HFFc6 (cell line): ENCODE data around the gene DOP1B. TPM values are rescaled to one million over a fixed set of nuclear protein-coding genes. Genes with fewer than 3 reads are reported as not detected.

ENCODE experiments used
- DNase-seq: peaks from one replicate; pipeline ENCODE4 v3.0.0-alpha.2; 2018
- H3K27ac Mint-ChIP-seq: 2 replicates; pipeline ENCODE4 v1.8.0; 2020; ENCODE audit warnings: mild to moderate bottlenecking, mixed read lengths
- H3K27me3 Mint-ChIP-seq: 2 replicates; pipeline ENCODE4 v1.8.0; 2021; ENCODE audit warnings: mild to moderate bottlenecking, moderate library complexity, mixed read lengths; ENCODE audit not compliant: insufficient read depth
- H3K36me3 Mint-ChIP-seq: 2 replicates; pipeline ENCODE4 v1.8.0; 2021; ENCODE audit warnings: low read depth, mixed read lengths
- H3K4me1 Mint-ChIP-seq: 2 replicates; pipeline ENCODE4 v1.8.0; 2020; ENCODE audit warnings: low read depth, mixed read lengths
- H3K4me3 Mint-ChIP-seq: 2 replicates; pipeline ENCODE4 v1.8.0; 2020; ENCODE audit warnings: mild to moderate bottlenecking, moderate library complexity, mixed read lengths
- H3K9me3 Mint-ChIP-seq: 2 replicates; pipeline ENCODE4 v1.8.0; 2020; ENCODE audit warnings: mild to moderate bottlenecking, mixed read lengths
- total RNA-seq, 6 experiments: library from RNA; stranded (reverse); fragmentation: NEBNext Ultra II Directional; extraction: Animal tissue kit (Norgen Biotek cat#: 25700); gene quantifications; 2 replicates in 1 of 6; 3 replicates in 5 of 6; pipeline ENCODE4 v1.2.3, GENCODE V29; 2021
- TF ChIP-seq, protein P1 (sequence below): fragments of 200-600 bp; sonication (generic); IDR thresholded peaks from 2 replicates; pipeline ENCODE4 v1.5.0; 2021; ENCODE audit warnings: antibody characterized with exemption, mild to moderate bottlenecking

DOP1B gene
- total RNA-seq, 6 experiments from 2014 or later, result 13.2 to 19.4 (median 15.3) TPM

GRCh38 chr21:36117286-36117741 is 39.3 kb upstream of the DOP1B start:
- TF ChIP-seq, protein P1, sequence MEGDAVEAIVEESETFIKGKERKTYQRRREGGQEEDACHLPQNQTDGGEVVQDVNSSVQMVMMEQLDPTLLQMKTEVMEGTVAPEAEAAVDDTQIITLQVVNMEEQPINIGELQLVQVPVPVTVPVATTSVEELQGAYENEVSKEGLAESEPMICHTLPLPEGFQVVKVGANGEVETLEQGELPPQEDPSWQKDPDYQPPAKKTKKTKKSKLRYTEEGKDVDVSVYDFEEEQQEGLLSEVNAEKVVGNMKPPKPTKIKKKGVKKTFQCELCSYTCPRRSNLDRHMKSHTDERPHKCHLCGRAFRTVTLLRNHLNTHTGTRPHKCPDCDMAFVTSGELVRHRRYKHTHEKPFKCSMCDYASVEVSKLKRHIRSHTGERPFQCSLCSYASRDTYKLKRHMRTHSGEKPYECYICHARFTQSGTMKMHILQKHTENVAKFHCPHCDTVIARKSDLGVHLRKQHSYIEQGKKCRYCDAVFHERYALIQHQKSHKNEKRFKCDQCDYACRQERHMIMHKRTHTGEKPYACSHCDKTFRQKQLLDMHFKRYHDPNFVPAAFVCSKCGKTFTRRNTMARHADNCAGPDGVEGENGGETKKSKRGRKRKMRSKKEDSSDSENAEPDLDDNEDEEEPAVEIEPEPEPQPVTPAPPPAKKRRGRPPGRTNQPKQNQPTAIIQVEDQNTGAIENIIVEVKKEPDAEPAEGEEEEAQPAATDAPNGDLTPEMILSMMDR, result no peak
- DNase-seq, result no peak
- Mint-ChIP-seq H3K4me1 (peaks cover 23% of the 10 kb centered on the region), H3K36me3 (no peaks in the 10 kb centered on the region), H3K4me3 (no peak overlapping the region), H3K27me3 (no peaks in the 10 kb centered on the region), H3K9me3 (no peaks in the 10 kb centered on the region), H3K27ac (no peak overlapping the region)

GRCh38 chr21:36120304-36120888 is 36.2 kb upstream of the DOP1B start:
- TF ChIP-seq, protein P1, result no peak
- Mint-ChIP-seq H3K27ac (peak overlapping the region; percentile 10; the same call in 1 of the 2 replicates), H3K4me3 (no peak overlapping the region), H3K4me1 (peaks cover 6% of the 10 kb centered on the region; the same call in 1 of the 2 replicates), H3K36me3 (no peaks in the 10 kb centered on the region), H3K9me3 (no peaks in the 10 kb centered on the region), H3K27me3 (no peaks in the 10 kb centered on the region)
- no peak for DNase-seq

DNA sequence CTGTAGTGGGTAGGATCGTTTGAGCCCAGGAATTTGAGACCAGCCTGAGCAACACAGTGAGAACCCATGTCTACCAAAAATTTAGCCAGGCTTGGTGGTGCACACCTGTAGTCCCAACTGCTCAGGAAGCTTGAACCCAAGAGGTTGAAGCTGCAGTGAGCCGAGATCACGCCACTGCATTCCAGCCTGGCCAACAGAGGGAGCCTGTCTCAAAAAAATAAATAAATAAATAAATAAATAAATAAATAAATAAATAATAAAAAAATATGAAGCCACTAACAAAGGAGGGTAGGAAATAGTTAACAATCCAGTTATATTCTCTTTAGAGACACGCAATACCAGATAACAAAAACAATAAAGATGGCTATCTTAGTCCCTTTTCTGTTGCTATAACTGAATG is 33.6 kb upstream of the DOP1B start:
- H3K4me3 Mint-ChIP-seq, result no peak overlapping the region
- DNase-seq, result no peak
- TF ChIP-seq, protein P1, result peak; percentile 78
- no peaks in the 10 kb centered on the region for H3K36me3 Mint-ChIP-seq
- H3K27ac Mint-ChIP-seq, result no peak overlapping the region
- no peaks in the 10 kb centered on the region for H3K9me3 Mint-ChIP-seq
- H3K27me3 Mint-ChIP-seq, result peaks cover under 1% of the 10 kb centered on the region; the same call in 1 of the 2 replicates
- peaks cover 18% of the 10 kb centered on the region for H3K4me1 Mint-ChIP-seq

GRCh38 chr21:36124395-36124794 is 32.2 kb upstream of the DOP1B start:
- no peak overlapping the region for H3K27ac Mint-ChIP-seq
- H3K27me3 Mint-ChIP-seq, result peaks cover 5% of the 10 kb centered on the region; the same call in 1 of the 2 replicates
- no peaks in the 10 kb centered on the region for H3K9me3 Mint-ChIP-seq
- H3K4me1 Mint-ChIP-seq, result peaks cover 22% of the 10 kb centered on the region
- TF ChIP-seq, protein P1, result no peak
- no peak overlapping the region for H3K4me3 Mint-ChIP-seq
- no peaks in the 10 kb centered on the region for H3K36me3 Mint-ChIP-seq
- no peak for DNase-seq

GRCh38 chr21:36125512-36126207 is 31.0 kb upstream of the DOP1B start:
- no peak overlapping the region for H3K4me3 Mint-ChIP-seq
- no peaks in the 10 kb centered on the region for H3K9me3 Mint-ChIP-seq
- peaks cover 5% of the 10 kb centered on the region; the same call in 1 of the 2 replicates for H3K27me3 Mint-ChIP-seq
- DNase-seq, result peak; percentile 35
- no peaks in the 10 kb centered on the region for H3K36me3 Mint-ChIP-seq
- TF ChIP-seq, protein P1, result peak; percentile 92
- H3K27ac Mint-ChIP-seq, result no peak overlapping the region
- peaks cover 24% of the 10 kb centered on the region for H3K4me1 Mint-ChIP-seq
